IMR-90 (cell line): ENCODE measurements around the gene DCTN1. TPM values are rescaled to one million over a fixed set of nuclear protein-coding genes. Genes with fewer than 3 reads are reported as not detected.

Experiments
- ATAC-seq: fragments of 200-7000 bp; cut with Tn5 transposase; 2 replicates; pipeline ENCODE4 v1.9.1; 2020; ENCODE audit warnings: low read depth, mild to moderate bottlenecking, moderate library complexity
- BruUV-seq: library from RNA; stranded (reverse); fragments of 400-500 nt; replicated peaks from 2 replicates; lab custom pipeline; 2021; lab: Mats Ljungman, UMichigan
- CTCF ChIA-PET: fragments of 300-600 bp; formaldehyde crosslinking; extraction: SDS; loops from one replicate; lab custom pipeline; 2021; ENCODE audit warnings: antibody characterized with exemption; lab: Yijun Ruan, JAX
- POLR2A ChIA-PET: fragments of 300-600 bp; sonication (Branson Sonifier 250); formaldehyde crosslinking; loops from one replicate; lab custom pipeline; 2022; ENCODE audit warnings: antibody characterized with exemption; ENCODE audit not compliant: unreplicated experiment; lab: Charles Lee
- DNase-seq: peaks from one replicate; pipeline ENCODE4 v3.0.0; 2013
- H2AFZ ChIP-seq: replicated peaks from 2 replicates; pipeline ENCODE3; 2013; ENCODE audit warnings: low read length, mild to moderate bottlenecking; ENCODE audit not compliant: poor library complexity
- H2AK5ac ChIP-seq: 2 replicates; pipeline ENCODE4 v1.6.1; 2013; ENCODE audit warnings: low read depth, low read length, inconsistent platforms
- H2AK9ac ChIP-seq: replicated peaks from 2 replicates; pipeline ENCODE3; 2013; ENCODE audit warnings: mild to moderate bottlenecking, low read depth, low read length, moderate library complexity; ENCODE audit not compliant: poor library complexity
- H2BK120ac ChIP-seq: 2 replicates; pipeline ENCODE4 v1.6.1; 2013; ENCODE audit warnings: low read depth, low read length, inconsistent platforms
- H2BK15ac ChIP-seq: 3 replicates; pipeline ENCODE4 v1.6.1; 2013; ENCODE audit warnings: low read depth, low read length, inconsistent platforms
- H2BK20ac ChIP-seq: 2 replicates; pipeline ENCODE4 v1.6.1; 2013; ENCODE audit warnings: low read depth, mild to moderate bottlenecking, inconsistent platforms, low read length, moderate library complexity
- H2BK5ac ChIP-seq: 2 replicates; pipeline ENCODE4 v1.6.1; 2013; ENCODE audit warnings: mild to moderate bottlenecking, low read depth, low read length, inconsistent platforms; ENCODE audit not compliant: poor library complexity, severe bottlenecking
- H3K14ac ChIP-seq: replicated peaks from 2 replicates; pipeline ENCODE4 v1.6.1; 2013; ENCODE audit warnings: low read depth, low read length, inconsistent platforms
- H3K18ac ChIP-seq: 2 replicates; pipeline ENCODE4 v1.6.1; 2013; ENCODE audit warnings: low read depth, low read length, control low read depth
- H3K23ac ChIP-seq: 2 replicates; pipeline ENCODE4 v1.6.1; 2013; ENCODE audit warnings: low read depth, low read length, inconsistent platforms
- H3K27ac ChIP-seq: 2 replicates; pipeline ENCODE4 v1.5.1; 2013; ENCODE audit warnings: mild to moderate bottlenecking, control low read depth, low read length; ENCODE audit not compliant: insufficient read depth
- H3K27me3 ChIP-seq: 2 replicates; pipeline ENCODE4 v1.6.1; 2013; ENCODE audit warnings: low read length; ENCODE audit not compliant: control insufficient read depth, insufficient read depth
- H3K36me3 ChIP-seq: 2 replicates; pipeline ENCODE4 v1.6.1; 2013; ENCODE audit warnings: low read length, mixed read lengths; ENCODE audit not compliant: control insufficient read depth, insufficient read depth
- H3K4ac ChIP-seq: 2 replicates; pipeline ENCODE4 v1.6.1; 2013; ENCODE audit warnings: low read depth, low read length, inconsistent platforms
- H3K4me1 ChIP-seq: 2 replicates; pipeline ENCODE4 v1.6.1; 2013; ENCODE audit warnings: low read length, mixed read lengths; ENCODE audit not compliant: control insufficient read depth, insufficient read depth
- H3K4me2 ChIP-seq: 2 replicates; pipeline ENCODE4 v1.6.1; 2013; ENCODE audit warnings: low read depth, mild to moderate bottlenecking, control low read depth, low read length, moderate library complexity
- H3K4me3 ChIP-seq: 2 replicates; pipeline ENCODE4 v1.5.1; 2013; ENCODE audit warnings: low read depth, mild to moderate bottlenecking, control low read depth, low read length, moderate library complexity; ENCODE audit not compliant: insufficient read depth
- H3K56ac ChIP-seq: 2 replicates; pipeline ENCODE4 v1.6.1; 2013; ENCODE audit warnings: low read length, inconsistent platforms; ENCODE audit not compliant: insufficient read depth; ENCODE audit errors: extremely low read depth
- H3K79me1 ChIP-seq, 2 experiments: 2 replicates each; pipeline ENCODE4 v1.6.1; 2013; ENCODE audit warnings: low read length in 2 of 2, inconsistent platforms in 1 of 2, low read depth in 1 of 2
- H3K9ac ChIP-seq: 2 replicates; pipeline ENCODE4 v1.6.1; 2013; ENCODE audit warnings: low read depth, low read length, control low read depth
- H3K9me1 ChIP-seq: 2 replicates; pipeline ENCODE4 v1.6.1; 2013; ENCODE audit warnings: low read length, inconsistent platforms; ENCODE audit not compliant: insufficient read depth
- H3K9me3 ChIP-seq: 2 replicates; pipeline ENCODE4 v1.6.1; 2013; ENCODE audit warnings: low read length; ENCODE audit not compliant: control insufficient read depth, insufficient read depth
- H4K20me1 ChIP-seq: 2 replicates; pipeline ENCODE4 v1.6.1; 2013; ENCODE audit warnings: low read length, inconsistent platforms; ENCODE audit not compliant: insufficient read depth
- H4K5ac ChIP-seq: 2 replicates; pipeline ENCODE4 v1.6.1; 2013; ENCODE audit warnings: mild to moderate bottlenecking, low read depth, low read length, control low read depth
- H4K8ac ChIP-seq, 2 experiments: 2 replicates each; pipeline ENCODE4 v1.6.1; 2013; ENCODE audit warnings: low read depth in 2 of 2, low read length in 2 of 2, control low read depth in 1 of 2, inconsistent platforms in 1 of 2
- H4K91ac ChIP-seq: 2 replicates; pipeline ENCODE4 v1.6.1; 2013; ENCODE audit warnings: low read depth, low read length, inconsistent platforms; ENCODE audit not compliant: insufficient read depth
- BHLHE40 ChIP-seq: fragments of 150-350 bp; IDR thresholded peaks from 2 replicates; pipeline ENCODE4 v1.6.1; 2016; ENCODE audit warnings: mild to moderate bottlenecking, low read depth, low read length
- CEBPB ChIP-seq: IDR thresholded peaks from 2 replicates; pipeline ENCODE4 v1.6.1; 2012; ENCODE audit warnings: low read depth, low read length, improper control_type of control experiment
- CHD1 ChIP-seq: IDR thresholded peaks from 2 replicates; pipeline ENCODE4 v1.6.1; 2012; ENCODE audit warnings: low read depth, low read length, improper control_type of control experiment
- FOS ChIP-seq: fragments of 150-350 bp; IDR thresholded peaks from 2 replicates; pipeline ENCODE4 v1.6.1; 2016; ENCODE audit warnings: low read depth, low read length
- MAFK ChIP-seq: IDR thresholded peaks from 2 replicates; pipeline ENCODE4 v1.6.1; 2012; ENCODE audit warnings: low read depth, low read length, improper control_type of control experiment
- MAZ ChIP-seq: IDR thresholded peaks from 2 replicates; pipeline ENCODE4 v1.6.1; 2012; ENCODE audit warnings: low read depth, mild to moderate bottlenecking, low read length, improper control_type of control experiment, moderate library complexity, borderline replicate concordance
- MXI1 ChIP-seq: IDR thresholded peaks from 2 replicates; pipeline ENCODE4 v1.6.1; 2012; ENCODE audit warnings: low read depth, mild to moderate bottlenecking, low read length, moderate library complexity, borderline replicate concordance
- NFE2L2 ChIP-seq: fragments of 150-350 bp; IDR thresholded peaks from 2 replicates; pipeline ENCODE4 v1.6.1; 2016; ENCODE audit warnings: low read depth, mild to moderate bottlenecking, low read length
- POLR2A ChIP-seq: IDR thresholded peaks from 2 replicates; pipeline ENCODE4 v1.6.1; 2012; ENCODE audit warnings: mild to moderate bottlenecking, low read depth, low read length
- RAD21 ChIP-seq: IDR thresholded peaks from 2 replicates; pipeline ENCODE4 v1.6.1; 2012; ENCODE audit warnings: low read length, improper control_type of control experiment
- RCOR1 ChIP-seq: IDR thresholded peaks from 2 replicates; pipeline ENCODE4 v1.6.1; 2012; ENCODE audit warnings: mild to moderate bottlenecking, low read length, improper control_type of control experiment; ENCODE audit not compliant: insufficient replicate concordance
- RFX5 ChIP-seq: IDR thresholded peaks from 2 replicates; pipeline ENCODE4 v1.8.0; 2012; ENCODE audit warnings: low read depth, mild to moderate bottlenecking, low read length, moderate library complexity
- SMC3 ChIP-seq: fragments of 150-350 bp; IDR thresholded peaks from 2 replicates; pipeline ENCODE4 v1.6.1; 2016; ENCODE audit warnings: low read depth, mild to moderate bottlenecking, antibody characterized with exemption, low read length, moderate library complexity
- USF2 ChIP-seq: fragments of 150-350 bp; IDR thresholded peaks from 2 replicates; pipeline ENCODE4 v1.6.1; 2017; ENCODE audit warnings: mild to moderate bottlenecking, antibody characterized with exemption, low read length, low read depth
- WGBS, 2 experiments: methylation state at CpG; one replicate each; pipeline versions ENCODE4 v1.1.5 to v1.1.7; 2013; ENCODE audit warnings: missing lambda C conversion rate in 2 of 2; ENCODE audit not compliant: insufficient read length in 1 of 2; ENCODE audit errors: extremely low coverage in 2 of 2; 5-methylcytosine and 5-hydroxymethylcytosine counted together
- dilution Hi-C: fragments of 300-500 bp; cut with HindIII; formaldehyde crosslinking; loops from one replicate; pipeline ENCODE4 v1.14.3; 2018; ENCODE audit warnings: low sequenced_read_pairs; ENCODE audit not compliant: unreplicated experiment
- in situ Hi-C: fragments of 300-500 bp; cut with MboI; formaldehyde crosslinking; loops from 3 replicates; pipeline ENCODE4 v1.14.3; 2019; ENCODE audit warnings: low sequenced_read_pairs, inconsistent platforms, mixed read lengths
- intact Hi-C: fragments of 100-400 bp; cut with micrococcal nuclease; formaldehyde crosslinking; loops from 2 replicates; pipeline ENCODE4 v1.10.0; 2022
- polyA plus RNA-seq, 3 experiments: library from polyadenylated mRNA; depleted of rRNA; stranded (reverse); fragments of >200 nt; gene quantifications; 2 replicates each; pipeline ENCODE4 v1.2.3, GENCODE V29; 2012; ENCODE audit warnings: low replicate concordance in 1 of 3
- total RNA-seq: library from RNA; depleted of rRNA; stranded (reverse); fragments of >200 nt; gene quantifications from 2 replicates; pipeline ENCODE4 v1.2.3, GENCODE V29; 2012
- TF ChIP-seq, protein P1 (sequence below): conservative IDR thresholded peaks from 2 replicates; pipeline ENCODE4 v1.5.1; 2012; ENCODE audit warnings: mild to moderate bottlenecking, low read depth, low read length, improper control_type of control experiment
- TF ChIP-seq, protein P2 (sequence below): fragments of 150-350 bp; IDR thresholded peaks from 2 replicates; pipeline ENCODE4 v1.6.1; 2016; ENCODE audit warnings: low read depth, mild to moderate bottlenecking, low read length, moderate library complexity, borderline replicate concordance

The DCTN1 gene
- total and polyA plus RNA-seq, 2 of the 4 experiments (the other 2 are of a cell fraction), result 136 to 204 TPM

DNA sequence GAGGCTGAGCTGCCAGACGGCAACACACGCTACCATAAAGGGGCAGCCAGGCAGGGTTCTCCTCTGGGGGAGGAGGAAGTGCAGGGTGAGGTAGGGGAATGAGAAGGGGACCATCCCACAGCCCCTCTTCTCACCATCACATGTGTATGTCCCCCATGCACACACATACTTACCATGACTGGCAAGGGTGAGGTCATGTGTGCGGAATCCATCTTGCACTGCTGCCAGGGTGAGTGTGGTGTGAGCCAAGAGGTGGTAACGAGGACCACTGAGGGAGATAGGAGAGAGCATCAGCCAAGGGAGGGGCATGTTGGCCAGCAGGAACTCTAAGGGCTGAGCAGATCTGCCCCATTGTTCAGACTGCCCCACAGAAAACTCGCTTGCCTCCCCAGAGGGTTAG lies 48.6 kb upstream of the DCTN1 start:
- Histone ChIP-seq H3K27ac (no peak overlapping the region), H2BK5ac (no peak overlapping the region), H2AK5ac (no peak overlapping the region), H3K27me3 (no peaks in the 10 kb centered on the region), H2AFZ (no peak overlapping the region), H3K79me1 (peaks cover 0 to 5% of the 10 kb centered on the region in 2 experiments; a peak in 2 of 4 replicates), H2BK20ac (no peak overlapping the region), H4K91ac (no peak overlapping the region), H2BK120ac (no peak overlapping the region), H3K4me3 (no peak overlapping the region), H2BK15ac (no peak overlapping the region), H3K56ac (no peak overlapping the region), H3K9ac (no peak overlapping the region), H3K36me3 (peaks cover 69% of the 10 kb centered on the region), H3K4me1 (no peaks in the 10 kb centered on the region), H3K4me2 (no peak overlapping the region), H3K14ac (no peak overlapping the region), H3K18ac (no peak overlapping the region), H3K9me1 (peaks cover 4% of the 10 kb centered on the region; the same call in 1 of the 2 replicates), H4K8ac (no peak overlapping the region), H3K23ac (no peak overlapping the region), H2AK9ac (no peak overlapping the region), H4K5ac (no peak overlapping the region), H3K9me3 (no peaks in the 10 kb centered on the region), H3K4ac (no peak overlapping the region), H4K20me1 (0 out of 2 replicates have a peak, but pooled peaks cover 3% of the 10 kb centered on the region)
- TF ChIP-seq RCOR1, result no peak
- TF ChIP-seq USF2, result no peak
- TF ChIP-seq, protein P1, sequence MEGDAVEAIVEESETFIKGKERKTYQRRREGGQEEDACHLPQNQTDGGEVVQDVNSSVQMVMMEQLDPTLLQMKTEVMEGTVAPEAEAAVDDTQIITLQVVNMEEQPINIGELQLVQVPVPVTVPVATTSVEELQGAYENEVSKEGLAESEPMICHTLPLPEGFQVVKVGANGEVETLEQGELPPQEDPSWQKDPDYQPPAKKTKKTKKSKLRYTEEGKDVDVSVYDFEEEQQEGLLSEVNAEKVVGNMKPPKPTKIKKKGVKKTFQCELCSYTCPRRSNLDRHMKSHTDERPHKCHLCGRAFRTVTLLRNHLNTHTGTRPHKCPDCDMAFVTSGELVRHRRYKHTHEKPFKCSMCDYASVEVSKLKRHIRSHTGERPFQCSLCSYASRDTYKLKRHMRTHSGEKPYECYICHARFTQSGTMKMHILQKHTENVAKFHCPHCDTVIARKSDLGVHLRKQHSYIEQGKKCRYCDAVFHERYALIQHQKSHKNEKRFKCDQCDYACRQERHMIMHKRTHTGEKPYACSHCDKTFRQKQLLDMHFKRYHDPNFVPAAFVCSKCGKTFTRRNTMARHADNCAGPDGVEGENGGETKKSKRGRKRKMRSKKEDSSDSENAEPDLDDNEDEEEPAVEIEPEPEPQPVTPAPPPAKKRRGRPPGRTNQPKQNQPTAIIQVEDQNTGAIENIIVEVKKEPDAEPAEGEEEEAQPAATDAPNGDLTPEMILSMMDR, result no peak
- no peak for TF ChIP-seq CHD1
- TF ChIP-seq POLR2A, result no peak
- TF ChIP-seq CEBPB, result no peak
- TF ChIP-seq MAZ, result no peak
- no peak for TF ChIP-seq SMC3
- TF ChIP-seq FOS, result no peak
- TF ChIP-seq MAFK, result no peak
- no peak for TF ChIP-seq RAD21
- TF ChIP-seq MXI1, result no peak
- TF ChIP-seq, protein P2, sequence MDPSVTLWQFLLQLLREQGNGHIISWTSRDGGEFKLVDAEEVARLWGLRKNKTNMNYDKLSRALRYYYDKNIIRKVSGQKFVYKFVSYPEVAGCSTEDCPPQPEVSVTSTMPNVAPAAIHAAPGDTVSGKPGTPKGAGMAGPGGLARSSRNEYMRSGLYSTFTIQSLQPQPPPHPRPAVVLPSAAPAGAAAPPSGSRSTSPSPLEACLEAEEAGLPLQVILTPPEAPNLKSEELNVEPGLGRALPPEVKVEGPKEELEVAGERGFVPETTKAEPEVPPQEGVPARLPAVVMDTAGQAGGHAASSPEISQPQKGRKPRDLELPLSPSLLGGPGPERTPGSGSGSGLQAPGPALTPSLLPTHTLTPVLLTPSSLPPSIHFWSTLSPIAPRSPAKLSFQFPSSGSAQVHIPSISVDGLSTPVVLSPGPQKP, result no peak
- TF ChIP-seq RFX5, result no peak
- TF ChIP-seq BHLHE40, result no peak
- no peak for TF ChIP-seq NFE2L2
- POLR2A ChIA-PET, result no interaction called here
- ATAC-seq (no peak), DNase-seq (no peak)
- intact Hi-C loops (no loop called here), in situ Hi-C loops (no loop called here), dilution Hi-C loops (no loop called here)
- CTCF ChIA-PET, result no interaction called here
- WGBS, 2 experiments, result 40% methylated on average over 1 of the region's 5 CpGs; no CpG with 5 or more reads in 1 of the 2 experiments
- no TSS peak for BruUV-seq
